ENCODE results near the gene NHS.

DNA sequence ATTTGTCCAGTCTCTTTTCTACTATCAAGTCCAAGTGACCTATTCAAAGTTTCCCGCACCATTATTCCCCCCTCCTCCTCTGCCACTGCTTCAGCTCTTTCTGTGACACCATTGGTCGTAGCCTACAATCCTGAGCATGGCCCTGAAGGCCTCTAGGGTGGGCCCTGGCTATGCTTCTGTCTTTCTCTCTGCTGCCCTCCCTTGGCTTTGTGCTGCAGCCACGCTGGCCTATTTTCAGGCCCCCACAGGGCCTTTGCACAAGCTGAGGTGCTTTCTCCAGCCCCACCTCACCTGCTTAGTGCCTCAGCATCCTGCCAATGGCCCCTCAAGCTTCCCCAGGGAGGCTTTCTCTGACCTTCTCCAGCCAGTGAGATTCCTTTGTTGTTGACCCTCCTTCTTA is 156.5 kb downstream of the NHS start:
- TF ChIP-seq EZH2 (optimal IDR thresholded peaks at IDR 0.05; ENCODE audit: low read depth, low read length): no peak
- TF ChIP-seq EZH2phosphoT487 (IDR thresholded peaks at IDR 0.05; ENCODE audit: low read length): no peak
